NK-92 (cell line): Measurements from ENCODE around the gene GNG2.

ENCODE experiments used
- DNase-seq: peaks from one replicate; lab custom pipeline; 2025; ENCODE audit not compliant: unreplicated experiment; lab: John Stamatoyannopoulos, UW

The GNG2 gene

DNA sequence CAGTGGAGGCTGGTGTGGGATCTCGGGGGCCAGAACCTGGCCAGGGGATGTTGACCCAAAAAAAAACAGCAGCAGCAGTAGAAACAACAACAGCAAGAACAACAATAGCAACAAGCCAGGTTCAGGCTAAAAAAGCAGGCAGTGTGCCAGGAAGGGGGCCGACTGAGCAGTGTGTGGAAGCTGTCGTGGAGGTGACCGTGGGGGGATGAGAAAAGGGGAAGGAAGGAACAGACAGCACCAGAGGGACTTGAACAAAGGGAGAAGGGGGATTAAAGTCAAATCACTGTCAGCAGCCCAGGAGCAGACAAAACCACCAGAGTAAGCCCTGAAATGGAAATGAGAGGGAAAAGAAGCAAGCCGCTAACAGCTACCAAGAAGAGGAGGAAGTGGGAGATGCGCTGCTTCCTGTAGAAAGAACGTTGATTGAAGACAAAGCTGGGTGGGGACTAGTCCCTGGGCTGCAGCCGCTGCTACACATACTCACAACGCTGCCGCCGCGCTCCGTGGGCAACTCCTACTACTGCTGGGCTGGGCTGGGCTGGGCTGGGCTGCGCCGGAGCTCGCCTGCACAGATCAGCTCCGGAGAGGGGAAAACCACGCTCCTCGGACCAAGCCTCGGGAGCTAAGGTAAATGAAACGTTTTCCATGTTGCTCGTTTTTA lies at the start of gene GNG2:
TSS of gene GNG2 (plus strand) at position 449 of the 661 bp plus-strand sequence. CDS start 90,067 bp downstream, outside the sequence.
- DNase-seq = peak; percentile 17

- DNase-seq = no peak
Measured at GRCh38 chr14:51811706-51812105, 48.7 kb upstream of the GNG2 start.

- DNase-seq = no peak
Measured at GRCh38 chr14:51816031-51816430, 44.4 kb upstream of the GNG2 start.

DNA sequence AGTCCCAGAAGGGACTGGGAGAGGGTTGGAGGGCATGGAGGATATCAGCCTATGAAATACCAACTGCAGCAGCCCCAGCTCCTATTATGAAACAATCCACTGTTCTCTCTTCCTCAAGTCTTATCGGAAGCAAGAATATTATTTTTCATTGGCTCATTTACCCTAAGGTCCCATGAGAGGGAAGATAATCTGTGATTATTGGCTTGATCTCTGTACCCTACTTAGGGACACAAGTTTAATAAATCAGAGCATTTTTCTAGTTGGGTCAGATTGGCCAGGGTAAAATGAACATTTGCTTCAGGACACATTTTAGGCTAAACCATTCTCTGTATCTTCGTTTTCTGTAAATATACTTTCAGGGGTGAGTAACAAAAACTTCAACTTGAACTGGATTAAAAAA lies 43.1 kb upstream of the GNG2 start:
- no peak for DNase-seq

- no peak for DNase-seq
Measured at GRCh38 chr14:51818748-51819380, 41.5 kb upstream of the GNG2 start.

DNA sequence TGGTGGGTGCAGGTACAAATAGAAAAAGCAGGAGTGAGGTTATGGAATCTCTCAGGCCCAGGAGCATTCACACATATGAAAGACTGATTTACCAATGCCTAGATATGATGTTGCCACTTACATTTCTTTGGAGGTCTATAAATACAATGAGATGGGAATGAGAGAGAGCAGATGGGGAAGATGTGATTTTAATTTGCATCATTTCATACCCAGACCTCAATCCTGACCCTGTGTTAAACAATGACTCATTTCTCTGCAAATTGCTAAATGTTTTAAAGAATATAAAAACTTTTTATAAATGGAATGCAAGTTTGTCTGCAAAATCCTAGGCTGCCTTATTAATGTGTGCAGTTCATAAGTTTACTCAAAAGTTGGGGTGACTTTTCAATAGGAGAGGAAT lies 38.6 kb upstream of the GNG2 start:
- no peak for DNase-seq

DNA sequence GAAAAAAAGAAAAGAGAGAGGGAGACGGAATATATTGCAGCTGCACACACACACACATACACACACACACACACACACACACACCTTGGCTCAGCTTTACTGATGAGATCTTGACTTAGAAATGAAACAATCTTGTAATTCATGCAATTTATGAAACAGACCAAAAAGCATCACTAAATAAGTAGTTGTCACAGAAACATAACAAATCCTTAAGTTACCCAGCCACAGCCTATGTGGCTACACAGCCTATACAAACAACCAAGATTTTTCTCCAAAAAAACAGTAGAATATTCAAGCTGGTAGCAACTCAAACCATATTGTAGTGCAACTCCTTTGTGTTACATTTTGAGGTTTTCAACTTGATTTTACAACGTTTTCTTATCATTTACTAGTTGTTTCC lies 37.9 kb upstream of the GNG2 start:
- DNase-seq = no peak

DNA sequence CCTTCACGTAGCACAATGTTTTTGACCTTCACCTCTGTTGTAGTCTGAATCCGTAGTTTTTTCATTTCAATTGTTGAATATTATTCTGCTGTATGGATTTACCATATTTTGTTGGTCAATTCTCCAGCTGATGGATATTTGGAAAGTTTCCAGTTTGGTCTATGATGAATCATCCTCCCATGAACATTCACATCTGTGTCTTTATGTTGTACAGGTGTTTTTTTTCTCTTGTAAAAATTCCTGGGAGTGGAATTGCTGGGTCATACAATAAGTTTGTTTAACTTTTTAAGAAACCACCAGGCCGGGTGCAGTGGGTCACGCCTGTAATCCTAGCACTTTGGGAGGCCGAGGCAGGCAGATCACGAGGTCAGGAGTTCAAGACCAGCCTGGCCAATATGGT lies 36.7 kb upstream of the GNG2 start:
- no peak for DNase-seq

DNA sequence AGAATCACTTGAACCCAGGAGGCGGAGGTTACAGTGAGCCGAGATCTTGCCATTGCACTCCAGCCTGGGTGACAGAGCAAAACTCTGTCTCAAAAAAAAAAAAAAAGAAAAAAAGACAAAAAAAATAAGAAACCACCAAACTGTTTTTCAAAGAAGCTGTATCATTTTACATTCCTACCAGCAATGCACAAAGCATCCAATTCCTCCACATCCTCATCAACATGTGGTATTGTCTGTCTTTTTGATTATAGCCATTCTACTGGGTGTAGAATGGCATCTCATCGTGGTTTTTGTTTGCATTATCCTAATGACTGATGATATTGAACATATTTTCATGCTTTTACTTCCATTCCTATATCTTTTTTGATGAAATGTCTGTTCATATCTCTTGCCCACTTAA lies 36.2 kb upstream of the GNG2 start:
- no peak for DNase-seq

GRCh38 chr14:51825926-51826325 lies 34.5 kb upstream of the GNG2 start:
- DNase-seq = no peak

- DNase-seq = no peak
Measured at GRCh38 chr14:51828017-51828797, 32.2 kb upstream of the GNG2 start.

- DNase-seq = no peak
Measured at GRCh38 chr14:51834240-51834639, 26.2 kb upstream of the GNG2 start.

DNA sequence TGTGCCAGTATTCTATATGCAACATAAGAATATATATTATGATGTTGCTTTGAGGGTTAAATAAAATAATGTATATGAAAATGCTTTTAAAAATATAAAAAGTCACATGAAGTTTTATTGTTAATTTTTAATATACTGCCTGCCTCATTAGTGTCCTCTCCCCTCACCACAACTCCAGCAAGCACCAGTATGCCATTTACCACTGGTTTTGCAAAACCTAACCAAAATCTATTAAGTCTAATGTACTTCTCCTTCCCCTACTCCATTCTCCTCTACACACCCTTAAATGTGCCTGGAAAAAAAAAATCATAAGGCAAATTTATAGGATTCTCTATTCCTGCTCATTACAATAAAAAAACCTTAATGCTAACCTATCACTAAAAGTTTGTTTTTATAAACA lies 24.0 kb upstream of the GNG2 start:
- DNase-seq = no peak

DNA sequence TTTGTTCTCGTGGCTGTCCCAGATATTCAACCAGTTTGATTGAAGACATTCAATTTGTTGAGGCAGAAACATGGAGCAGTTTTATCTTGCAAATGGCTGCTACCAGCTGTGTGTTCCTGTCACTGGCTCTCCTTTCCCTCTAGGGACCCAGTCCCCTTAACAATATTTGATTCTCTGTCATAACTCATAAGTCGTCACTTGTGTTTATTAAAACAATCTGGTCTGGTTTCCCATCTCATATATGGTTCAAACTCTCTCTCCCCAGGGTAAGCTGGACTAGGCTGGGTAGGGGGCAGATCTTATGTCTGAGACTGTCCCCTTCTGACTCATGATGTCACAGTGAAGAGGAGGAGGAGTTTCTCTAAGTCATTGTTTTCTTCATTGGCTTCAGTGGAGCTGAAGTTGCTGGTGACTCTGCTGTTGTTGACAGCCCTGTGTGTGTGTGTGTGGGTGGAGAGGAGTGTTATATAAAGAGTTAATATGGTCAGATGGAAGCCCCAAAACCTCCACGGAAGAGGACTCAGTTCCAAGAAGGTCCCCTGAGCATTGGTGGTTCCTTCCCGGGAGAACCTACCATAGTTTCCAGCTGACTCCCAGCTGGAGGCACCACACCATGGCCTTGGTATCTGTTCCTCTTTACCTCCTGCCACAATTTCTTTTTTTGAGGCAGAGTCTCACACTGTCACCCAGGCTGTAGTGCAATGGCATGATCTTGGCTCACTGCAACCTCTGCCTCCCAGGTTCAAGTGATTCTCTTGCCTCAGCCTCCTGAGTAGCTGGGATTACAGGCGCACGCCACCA lies 16.1 kb upstream of the GNG2 start:
- no peak for DNase-seq

GRCh38 chr14:51845811-51846210 lies 14.6 kb upstream of the GNG2 start:
- DNase-seq = no peak

DNA sequence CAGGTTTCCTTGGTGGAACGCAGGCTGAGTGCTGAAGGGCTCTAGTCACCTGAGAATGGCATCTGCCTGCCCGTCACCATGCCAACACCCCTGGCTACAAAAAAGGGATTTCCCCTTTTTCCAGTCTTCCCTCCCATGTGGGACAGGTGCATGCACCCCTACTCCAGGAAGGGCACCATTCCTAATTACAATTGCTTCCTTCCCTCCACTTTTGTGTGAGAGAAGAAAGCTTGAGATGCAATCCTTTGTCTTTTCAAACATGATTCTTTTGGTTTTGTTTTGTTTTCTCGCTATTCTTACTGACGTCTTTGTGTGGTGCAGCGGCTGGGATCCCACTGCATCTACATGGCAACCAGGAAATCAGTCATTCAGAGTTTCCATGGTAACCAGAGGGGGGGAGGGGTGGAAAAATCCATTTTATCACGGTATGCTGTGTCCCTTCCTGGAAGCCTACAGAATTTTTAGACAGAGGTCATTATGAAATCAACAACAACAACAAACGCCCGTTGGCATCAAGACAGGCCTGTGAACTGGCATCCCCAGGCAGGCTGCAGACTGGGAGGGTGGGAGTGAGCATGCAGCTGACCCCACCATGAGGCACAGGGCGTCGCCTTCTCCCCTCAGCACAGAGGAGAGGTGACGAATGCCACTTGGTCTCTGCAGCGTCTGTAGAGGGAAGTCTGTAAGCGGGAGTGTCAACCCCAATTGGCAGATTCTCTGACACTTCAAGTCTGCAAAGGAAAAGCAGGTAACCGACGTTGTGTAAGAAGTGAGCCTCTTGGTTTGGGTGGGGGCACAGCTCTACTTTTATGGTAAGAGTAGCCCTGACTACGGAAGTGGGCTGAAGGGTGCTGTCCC lies 13.6 kb upstream of the GNG2 start:
- DNase-seq = peak; percentile 66

- DNase-seq = no peak
Measured at GRCh38 chr14:51847489-51847796, 13.0 kb upstream of the GNG2 start.

DNA sequence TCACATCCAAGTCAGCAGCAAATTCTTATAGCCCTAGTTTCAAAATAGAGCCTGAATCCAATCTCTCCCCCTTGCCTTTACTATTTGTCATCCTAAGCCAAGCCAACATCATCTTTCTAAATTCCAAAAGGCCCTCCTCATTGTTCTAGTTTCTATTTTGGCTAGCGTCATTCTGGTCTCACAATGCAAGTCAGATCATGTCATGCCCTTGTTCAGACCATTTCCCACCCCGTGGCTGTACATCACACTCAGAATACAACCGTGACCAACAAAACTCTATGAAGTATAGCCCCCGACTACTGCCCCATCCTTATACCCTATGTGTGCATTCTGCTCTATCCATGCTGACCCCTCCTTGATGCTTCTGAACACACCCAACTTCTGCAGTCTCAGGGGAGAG lies 12.3 kb upstream of the GNG2 start:
- no peak for DNase-seq

DNA sequence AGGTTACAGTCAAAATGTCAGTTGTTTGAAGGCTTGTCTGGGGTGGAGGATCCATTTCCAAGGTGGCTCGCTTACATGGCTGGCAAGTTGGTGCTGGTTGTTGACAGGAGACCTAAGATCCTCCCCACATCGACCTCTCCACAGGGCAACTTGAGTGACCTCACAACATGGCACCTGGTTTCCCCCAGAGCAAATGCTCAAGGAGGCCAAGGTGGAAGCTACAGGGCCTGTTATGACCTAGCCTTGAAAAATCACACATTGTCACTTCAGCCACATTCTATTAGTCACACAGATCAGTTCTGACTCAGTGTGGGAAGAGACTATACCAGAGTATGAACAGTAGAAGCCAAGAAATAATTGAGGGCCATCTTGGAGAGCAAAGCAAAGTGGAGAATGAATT lies 11.3 kb upstream of the GNG2 start:
- no peak for DNase-seq

- no peak for DNase-seq
Measured at GRCh38 chr14:51850651-51851050, 9.8 kb upstream of the GNG2 start.

DNA sequence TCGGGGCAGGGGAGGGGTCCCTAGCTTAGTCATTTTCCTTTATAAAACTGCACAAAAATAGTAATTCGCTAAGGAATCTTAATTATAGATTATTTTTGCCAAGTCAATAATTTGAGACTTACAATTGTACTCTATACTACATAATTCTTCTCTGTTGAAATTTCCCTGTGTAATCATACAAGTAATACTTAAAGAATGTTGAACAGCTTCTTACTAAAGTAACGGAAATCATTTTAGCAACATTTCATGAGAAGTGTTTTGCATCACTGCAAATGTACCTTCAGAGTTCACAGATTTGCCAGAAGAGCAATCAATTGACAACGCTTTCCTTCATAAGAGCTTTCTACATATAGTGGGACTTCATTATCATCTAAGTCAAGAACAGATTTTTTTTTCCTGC lies 7.9 kb upstream of the GNG2 start:
- no peak for DNase-seq
